Measurements from ENCODE around the gene EMSY. TPM values are rescaled to one million over a fixed set of nuclear protein-coding genes. Genes with fewer than 3 reads are reported as not detected.
"Not testable (repeated sequence)": the region's sequence is repeated elsewhere in the genome, so short reads cannot be mapped to it uniquely, and the experiment has no call there.

The EMSY gene
- total and polyA plus RNA-seq, 12 donors = 7.0 to 48.0 (median 16.4) TPM

DNA sequence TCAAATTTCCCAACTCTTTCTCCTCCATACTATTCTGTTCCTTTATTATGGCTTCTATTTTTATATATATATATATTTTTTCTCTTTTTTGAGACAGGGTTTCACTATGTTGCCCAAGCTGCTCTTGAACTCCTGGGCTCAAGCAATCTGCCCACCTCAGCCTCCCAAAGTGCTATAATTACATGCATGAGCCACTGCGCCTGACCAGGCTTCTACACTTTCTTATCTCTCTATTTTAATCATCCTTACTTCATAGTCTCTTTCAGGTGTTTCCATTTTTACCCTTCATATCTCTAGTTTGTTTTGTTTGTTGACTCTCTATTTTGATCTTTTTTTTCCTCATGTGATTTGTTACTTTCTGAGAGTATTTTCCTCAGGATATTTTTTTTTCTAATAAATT, 43.9 kb upstream of the EMSY start:
- Histone ChIP-seq H3K27me3 (no peaks in the 10 kb centered on the region), H3K4me3 (no peak overlapping the region), H3K9me3 (replicated peaks in 1 of 3) (no peaks in the 10 kb centered on the region), H3K4me1 (replicated peaks in 1 of 2) (no peaks in the 10 kb centered on the region), H3K36me3 (replicated peaks in 1 of 2) (no peaks in the 10 kb centered on the region), H3K27ac (no peak overlapping the region)
- intact Hi-C loops (cut with DNase I) = no loop called here
- no peak for DNase-seq
- WGBS, 4 donors = 90 to 100% (median 96%) methylated on average over 1 of the region's 1 CpG
- TF ChIP-seq CTCF (IDR thresholded peaks at IDR 0.05) (no peak), POLR2A (IDR thresholded peaks at IDR 0.05) (no peak)

DNA sequence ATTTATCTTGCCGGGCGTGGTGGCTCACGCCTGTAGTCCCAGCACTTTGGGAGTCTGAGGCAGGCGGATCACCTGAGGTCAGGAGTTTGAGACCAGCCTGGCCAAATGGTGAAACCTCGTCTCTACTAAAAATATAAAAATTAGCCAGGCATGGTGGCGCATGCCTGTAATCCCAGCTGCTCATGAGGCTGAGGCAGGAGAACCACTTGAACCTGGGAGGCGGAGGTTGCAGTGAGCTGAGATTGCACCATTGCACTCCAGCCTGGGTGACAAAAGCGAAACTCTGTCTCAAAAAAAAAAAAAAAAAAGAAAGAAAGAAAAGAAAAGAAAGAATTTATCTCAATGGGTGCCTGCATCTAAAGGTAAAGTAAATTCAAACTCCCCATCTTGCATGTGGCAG, 43.3 kb upstream of the EMSY start:
- H3K9me3 ChIP-seq (replicated peaks in 1 of 3); intact Hi-C loops (cut with DNase I); H3K27me3 ChIP-seq; DNase-seq; H3K36me3 ChIP-seq (replicated peaks in 1 of 2); H3K27ac ChIP-seq; H3K4me1 ChIP-seq (replicated peaks in 1 of 2); H3K4me3 ChIP-seq: not testable (repeated sequence)
- WGBS, 4 donors = 87 to 93% (median 93%) methylated on average over 8 of the region's 8 CpGs

GRCh38 chr11:76406359-76406758, 38.5 kb upstream of the EMSY start:
- no peak for TF ChIP-seq CTCF (IDR thresholded peaks at IDR 0.05)
- TF ChIP-seq POLR2A (IDR thresholded peaks at IDR 0.05) = no peak
- Histone ChIP-seq H3K9me3 (replicated peaks in 1 of 3) (no peaks in the 10 kb centered on the region), H3K36me3 (replicated peaks in 1 of 2) (no peaks in the 10 kb centered on the region), H3K4me1 (replicated peaks in 1 of 2) (no peaks in the 10 kb centered on the region), H3K4me3 (no peak overlapping the region), H3K27me3 (no peaks in the 10 kb centered on the region), H3K27ac (no peak overlapping the region)
- no peak for DNase-seq
- WGBS, 4 donors = 88 to 96% (median 92%) methylated on average over 4 of the region's 4 CpGs
- intact Hi-C loops (cut with DNase I) = no loop called here

DNA sequence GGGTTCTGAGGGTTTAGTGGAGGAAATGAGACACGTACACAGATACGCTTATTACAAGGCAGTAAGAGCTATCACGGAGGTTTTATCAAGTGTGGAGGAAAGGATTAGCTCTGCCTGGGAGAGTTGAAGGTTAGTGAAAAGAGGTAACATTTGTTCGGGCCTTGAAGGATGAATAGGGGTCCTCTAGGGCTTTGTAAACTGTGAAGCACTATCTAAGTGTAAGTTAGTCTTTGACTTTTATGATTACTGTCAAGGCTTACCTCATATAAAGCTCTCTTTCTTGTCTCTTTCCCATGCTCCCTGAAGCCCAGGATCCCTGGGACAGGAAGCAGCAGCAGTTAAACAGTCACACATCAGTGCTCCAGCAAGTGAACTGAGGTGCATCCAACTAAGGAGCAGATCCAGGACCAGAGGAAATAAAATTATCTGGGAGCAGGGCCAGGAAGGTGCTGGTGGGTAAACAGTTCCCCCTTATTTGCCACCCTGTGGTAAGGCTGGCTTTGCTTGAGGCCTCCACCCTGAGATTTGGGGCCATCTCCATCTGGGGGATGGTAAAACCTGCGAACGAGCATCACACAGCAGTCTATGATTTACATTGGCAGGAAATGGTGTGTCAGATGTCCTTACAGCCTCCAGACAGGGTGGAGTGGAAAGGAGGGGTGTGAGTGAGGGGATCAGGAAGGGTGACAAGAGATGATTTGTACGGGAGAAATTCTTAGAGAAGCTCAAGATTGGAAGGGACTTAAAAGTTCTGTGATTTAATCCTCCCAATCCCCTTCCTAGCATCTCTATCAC, 36.5 kb upstream of the EMSY start:
- Histone ChIP-seq H3K27me3 (no peaks in the 10 kb centered on the region), H3K4me1 (replicated peaks in 1 of 2) (no peaks in the 10 kb centered on the region), H3K27ac (no peak overlapping the region), H3K9me3 (replicated peaks in 1 of 3) (no peaks in the 10 kb centered on the region), H3K4me3 (no peak overlapping the region), H3K36me3 (replicated peaks in 1 of 2) (no peaks in the 10 kb centered on the region)
- DNase-seq = no peak
- TF ChIP-seq POLR2A (IDR thresholded peaks at IDR 0.05) = no peak
- no peak for TF ChIP-seq CTCF (IDR thresholded peaks at IDR 0.05)
- intact Hi-C loops (cut with DNase I) = no loop called here
- WGBS, 4 donors = 63 to 77% (median 72%) methylated on average over 7 of the region's 7 CpGs

- Histone ChIP-seq H3K4me1 (replicated peaks in 1 of 2) (no peaks in the 10 kb centered on the region), H3K9me3 (replicated peaks in 1 of 3) (no peaks in the 10 kb centered on the region), H3K4me3 (no peak overlapping the region), H3K27ac (no peak overlapping the region), H3K36me3 (replicated peaks in 1 of 2) (no peaks in the 10 kb centered on the region), H3K27me3 (no peaks in the 10 kb centered on the region)
- 61 to 71% (median 70%) methylated on average over 9 to 10 of the region's 10 CpGs for WGBS, 4 donors
- TF ChIP-seq CTCF (IDR thresholded peaks at IDR 0.05) = no peak
- TF ChIP-seq POLR2A (IDR thresholded peaks at IDR 0.05) = no peak
- no peak for DNase-seq
- intact Hi-C loops (cut with DNase I) = no loop called here
These were observed 33.9 kb upstream of the EMSY start for GRCh38 chr11:76410851-76411357.

Measured in adrenal gland (tissue), 12 donors.